ENCODE results near the gene CHCHD6. TPM values are rescaled to one million over a fixed set of nuclear protein-coding genes. Genes with fewer than 3 reads are reported as not detected.

Gene CHCHD6
- total and polyA plus RNA-seq, 4 donors = 2.0 to 5.1 (median 3.9) TPM

DNA sequence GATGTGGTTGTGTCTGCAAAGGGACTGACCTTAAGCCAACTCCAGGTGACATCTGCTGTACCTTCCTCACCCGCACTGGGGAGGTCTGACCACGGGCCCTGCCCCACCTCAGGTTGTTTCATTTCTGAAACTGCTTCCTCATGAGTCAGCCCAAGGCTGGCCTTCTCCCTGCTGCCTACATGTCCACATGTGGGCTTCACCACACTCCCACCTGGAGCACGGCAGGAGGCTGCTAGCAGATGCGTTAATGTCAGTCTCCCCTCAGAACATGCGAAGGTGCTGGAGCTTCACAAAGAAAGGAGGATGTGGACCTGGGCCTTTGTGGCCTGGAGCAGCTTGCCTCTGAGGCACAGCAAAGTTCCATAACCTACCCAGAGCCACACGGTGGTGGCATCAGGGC lies 209.5 kb downstream of the CHCHD6 start:
- peaks cover 0 to 2% (median 0%) of the 10 kb centered on the region in 4 donors for H3K27me3 ChIP-seq (ENCODE audit: control insufficient read depth in 4 of 4, insufficient read depth in 4 of 4, low read length in 3 of 4)
- no peaks in the 10 kb centered on the region for H3K9me3 ChIP-seq (ENCODE audit: control insufficient read depth in 4 of 4, low read length in 3 of 4)
- H3K36me3 ChIP-seq (ENCODE audit: control insufficient read depth in 4 of 4, insufficient read depth in 3 of 4, low read depth in 1 of 4, low read length in 3 of 4) = no peaks in the 10 kb centered on the region
- no peak overlapping the region for H3K9ac ChIP-seq (ENCODE audit: low read depth in 1 of 2, low read length in 2 of 2)
- WGBS = 94% methylated on average over 6 of the region's 6 CpGs
- no peak overlapping the region for H3K27ac ChIP-seq (ENCODE audit: low read depth in 1 of 2, low read length in 2 of 2)
- H3K4me3 ChIP-seq (ENCODE audit: low read depth in 1 of 3, low read length in 3 of 3) = no peak overlapping the region
- TF ChIP-seq YY1 (IDR thresholded peaks at IDR 0.05) = no peak
- no peak for TF ChIP-seq GABPA (IDR thresholded peaks at IDR 0.05 in 1 of 2, conservative IDR thresholded peaks at IDR 0.05 in 1 of 2)
- no peak for TF ChIP-seq RXRA (IDR thresholded peaks at IDR 0.05)
- DNase-seq (ENCODE audit: low spot score) = no peak
- no peaks in the 10 kb centered on the region for H3K4me1 ChIP-seq (ENCODE audit: control insufficient read depth in 4 of 4, insufficient read depth in 4 of 4, low read length in 3 of 4)

DNA sequence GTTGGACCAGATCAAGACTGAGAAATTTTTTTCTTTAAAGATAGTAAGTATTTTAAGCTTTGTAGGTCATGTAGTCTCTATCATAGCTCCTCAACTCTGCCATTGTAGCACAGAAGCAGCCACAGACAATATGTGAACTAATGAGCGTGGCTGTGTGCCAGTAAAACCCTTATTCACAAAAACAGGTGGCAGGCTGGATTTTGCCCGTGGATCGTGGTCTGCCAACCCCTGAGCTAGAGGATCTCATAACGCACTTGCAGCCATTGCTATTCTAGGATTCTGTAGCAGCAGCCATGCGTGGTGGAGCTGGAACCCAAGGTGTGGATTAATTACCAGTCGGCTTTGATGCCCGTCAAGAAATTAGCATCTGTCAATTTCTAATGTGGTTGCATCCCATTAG lies 210.2 kb downstream of the CHCHD6 start:
- Histone ChIP-seq H3K9ac (ENCODE audit: low read depth in 1 of 2, low read length in 2 of 2) (no peak overlapping the region), H3K9me3 (ENCODE audit: control insufficient read depth in 4 of 4, low read length in 3 of 4) (no peaks in the 10 kb centered on the region)
- 83% methylated on average over 7 of the region's 7 CpGs for WGBS

DNA sequence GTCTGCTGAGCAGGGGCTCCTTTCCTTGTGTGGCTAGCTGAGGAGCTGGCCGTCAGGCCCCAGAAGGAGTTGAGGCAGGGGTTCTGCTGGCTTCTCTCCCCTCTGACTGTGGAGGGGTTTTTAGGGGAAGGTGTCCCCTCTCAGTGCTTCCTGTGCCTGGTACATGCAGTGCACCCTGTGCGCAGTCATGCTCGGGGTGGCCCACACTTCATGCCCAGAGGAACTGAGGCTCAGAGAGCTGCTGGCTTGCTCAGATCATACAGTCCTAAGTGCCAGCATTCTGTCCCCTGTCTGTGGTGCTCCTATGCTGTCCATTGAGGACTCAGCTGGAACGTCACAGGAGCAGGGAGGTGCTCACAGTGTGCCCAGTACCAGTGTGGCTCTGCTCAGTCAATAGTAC lies 211.0 kb downstream of the CHCHD6 start:
- no peak for DNase-seq (ENCODE audit: low spot score)
- WGBS = 98% methylated on average over 4 of the region's 4 CpGs
- Histone ChIP-seq H3K27me3 (ENCODE audit: control insufficient read depth in 4 of 4, insufficient read depth in 4 of 4, low read length in 3 of 4) (peaks cover 0 to 2% (median 0%) of the 10 kb centered on the region in 4 donors), H3K4me3 (ENCODE audit: low read depth in 1 of 3, low read length in 3 of 3) (no peak overlapping the region), H3K36me3 (ENCODE audit: control insufficient read depth in 4 of 4, insufficient read depth in 3 of 4, low read depth in 1 of 4, low read length in 3 of 4) (no peaks in the 10 kb centered on the region), H3K4me1 (ENCODE audit: control insufficient read depth in 4 of 4, insufficient read depth in 4 of 4, low read length in 3 of 4) (no peaks in the 10 kb centered on the region), H3K27ac (ENCODE audit: low read depth in 1 of 2, low read length in 2 of 2) (no peak overlapping the region), H3K9ac (ENCODE audit: low read depth in 1 of 2, low read length in 2 of 2) (no peak overlapping the region), H3K9me3 (ENCODE audit: control insufficient read depth in 4 of 4, low read length in 3 of 4) (no peaks in the 10 kb centered on the region)
- TF ChIP-seq FOXA1 (IDR thresholded peaks at IDR 0.05) (no peak), EGR1 (IDR thresholded peaks at IDR 0.05; ENCODE audit: low read depth in 2 of 2) (no peak), HNF4G (IDR thresholded peaks at IDR 0.05) (no peak), TAF1 (conservative IDR thresholded peaks at IDR 0.05) (no peak)
- TF ChIP-seq, protein P1, sequence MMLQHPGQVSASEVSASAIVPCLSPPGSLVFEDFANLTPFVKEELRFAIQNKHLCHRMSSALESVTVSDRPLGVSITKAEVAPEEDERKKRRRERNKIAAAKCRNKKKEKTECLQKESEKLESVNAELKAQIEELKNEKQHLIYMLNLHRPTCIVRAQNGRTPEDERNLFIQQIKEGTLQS (IDR thresholded peaks at IDR 0.05) = no peak

More for the DNA sequence above, 210.2 kb downstream of the CHCHD6 start:
- Histone ChIP-seq H3K27ac (ENCODE audit: low read depth in 1 of 2, low read length in 2 of 2) (no peak overlapping the region), H3K4me1 (ENCODE audit: control insufficient read depth in 4 of 4, insufficient read depth in 4 of 4, low read length in 3 of 4) (no peaks in the 10 kb centered on the region), H3K4me3 (ENCODE audit: low read depth in 1 of 3, low read length in 3 of 3) (no peak overlapping the region), H3K27me3 (ENCODE audit: control insufficient read depth in 4 of 4, insufficient read depth in 4 of 4, low read length in 3 of 4) (peaks cover 0 to 2% (median 0%) of the 10 kb centered on the region in 4 donors), H3K36me3 (ENCODE audit: control insufficient read depth in 4 of 4, insufficient read depth in 3 of 4, low read depth in 1 of 4, low read length in 3 of 4) (no peaks in the 10 kb centered on the region)
- DNase-seq (ENCODE audit: low spot score) = no peak
- no peak for TF ChIP-seq FOXA1 (IDR thresholded peaks at IDR 0.05)
- no peak for TF ChIP-seq FOXA2 (IDR thresholded peaks at IDR 0.05)
- no peak for TF ChIP-seq GABPA (IDR thresholded peaks at IDR 0.05 in 1 of 2, conservative IDR thresholded peaks at IDR 0.05 in 1 of 2)
- TF ChIP-seq, protein P2, sequence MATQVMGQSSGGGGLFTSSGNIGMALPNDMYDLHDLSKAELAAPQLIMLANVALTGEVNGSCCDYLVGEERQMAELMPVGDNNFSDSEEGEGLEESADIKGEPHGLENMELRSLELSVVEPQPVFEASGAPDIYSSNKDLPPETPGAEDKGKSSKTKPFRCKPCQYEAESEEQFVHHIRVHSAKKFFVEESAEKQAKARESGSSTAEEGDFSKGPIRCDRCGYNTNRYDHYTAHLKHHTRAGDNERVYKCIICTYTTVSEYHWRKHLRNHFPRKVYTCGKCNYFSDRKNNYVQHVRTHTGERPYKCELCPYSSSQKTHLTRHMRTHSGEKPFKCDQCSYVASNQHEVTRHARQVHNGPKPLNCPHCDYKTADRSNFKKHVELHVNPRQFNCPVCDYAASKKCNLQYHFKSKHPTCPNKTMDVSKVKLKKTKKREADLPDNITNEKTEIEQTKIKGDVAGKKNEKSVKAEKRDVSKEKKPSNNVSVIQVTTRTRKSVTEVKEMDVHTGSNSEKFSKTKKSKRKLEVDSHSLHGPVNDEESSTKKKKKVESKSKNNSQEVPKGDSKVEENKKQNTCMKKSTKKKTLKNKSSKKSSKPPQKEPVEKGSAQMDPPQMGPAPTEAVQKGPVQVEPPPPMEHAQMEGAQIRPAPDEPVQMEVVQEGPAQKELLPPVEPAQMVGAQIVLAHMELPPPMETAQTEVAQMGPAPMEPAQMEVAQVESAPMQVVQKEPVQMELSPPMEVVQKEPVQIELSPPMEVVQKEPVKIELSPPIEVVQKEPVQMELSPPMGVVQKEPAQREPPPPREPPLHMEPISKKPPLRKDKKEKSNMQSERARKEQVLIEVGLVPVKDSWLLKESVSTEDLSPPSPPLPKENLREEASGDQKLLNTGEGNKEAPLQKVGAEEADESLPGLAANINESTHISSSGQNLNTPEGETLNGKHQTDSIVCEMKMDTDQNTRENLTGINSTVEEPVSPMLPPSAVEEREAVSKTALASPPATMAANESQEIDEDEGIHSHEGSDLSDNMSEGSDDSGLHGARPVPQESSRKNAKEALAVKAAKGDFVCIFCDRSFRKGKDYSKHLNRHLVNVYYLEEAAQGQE (IDR thresholded peaks at IDR 0.05) = no peak
- TF ChIP-seq RAD21 (IDR thresholded peaks at IDR 0.05) = no peak
- no peak for TF ChIP-seq TAF1 (conservative IDR thresholded peaks at IDR 0.05)
- TF ChIP-seq RXRA (IDR thresholded peaks at IDR 0.05) = no peak
- TF ChIP-seq HNF4A (conservative IDR thresholded peaks at IDR 0.05) = no peak
- TF ChIP-seq HNF4G (IDR thresholded peaks at IDR 0.05) = no peak
- TF ChIP-seq, protein P3, sequence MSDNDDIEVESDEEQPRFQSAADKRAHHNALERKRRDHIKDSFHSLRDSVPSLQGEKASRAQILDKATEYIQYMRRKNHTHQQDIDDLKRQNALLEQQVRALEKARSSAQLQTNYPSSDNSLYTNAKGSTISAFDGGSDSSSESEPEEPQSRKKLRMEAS (IDR thresholded peaks at IDR 0.05) = no peak

All from liver (tissue), 9 donors.